Ascending aorta (tissue), 2 donors: ENCODE measurements around the gene CD48. TPM values are rescaled to one million over a fixed set of nuclear protein-coding genes. Genes with fewer than 3 reads are reported as not detected.

Experiments used
- DNase-seq, 2 donors: peaks; one replicate each; pipeline ENCODE4 v3.0.0-alpha.2; 2019; ENCODE audit warnings: low spot score in 2 of 2
- H3K27ac ChIP-seq, 2 donors: fragments of 200-600 bp; sonication (generic); one replicate each; pipeline ENCODE4 v1.5.1; 2016 to 2017; ENCODE audit warnings: mild to moderate bottlenecking in 1 of 2
- H3K27me3 ChIP-seq: fragments of 200-600 bp; sonication (generic); one replicate; pipeline ENCODE4 v1.5.1; 2017
- H3K36me3 ChIP-seq, 2 donors: fragments of 200-600 bp; sonication (generic); one replicate each; pipeline ENCODE4 v1.5.1; 2016
- H3K4me1 ChIP-seq, 2 donors: fragments of 200-600 bp; sonication (generic); one replicate each; pipeline ENCODE4 v1.5.1; 2016 to 2017; ENCODE audit warnings: mild to moderate bottlenecking in 1 of 2
- H3K4me3 ChIP-seq, 2 donors: fragments of 200-600 bp; sonication (generic); one replicate each; pipeline ENCODE4 v1.5.1; 2016 to 2017; ENCODE audit warnings: mild to moderate bottlenecking in 1 of 2
- H3K9me3 ChIP-seq, 2 donors: fragments of 200-600 bp; sonication (generic); one replicate each; pipeline ENCODE4 v1.5.1; 2016
- CTCF ChIP-seq, 3 experiments: fragments of 200-600 bp in 2 of 3; fragments of 450-650 bp in 1 of 3; sonication (generic) in 2 of 3; IDR thresholded peaks; one replicate each; pipeline ENCODE4 v1.5.1; 2016 to 2019; ENCODE audit warnings: antibody characterized with exemption in 3 of 3, mild to moderate bottlenecking in 1 of 3, moderate library complexity in 1 of 3
- intact Hi-C: fragments of 100-400 bp; cut with DNase I; formaldehyde crosslinking; loops from one replicate; pipeline ENCODE4 v1.15.1; 2023
- total RNA-seq: library from RNA; depleted of rRNA; stranded (reverse); fragments of >200 nt; gene quantifications from one replicate; pipeline ENCODE4 v1.1.0, GENCODE V29; 2016

CD48 gene
- total RNA-seq, 1 donor from 2014 or later = not detected

GRCh38 chr1:160726114-160726497 lies 14.5 kb upstream of the CD48 start:
- TF ChIP-seq CTCF (IDR thresholded peaks at IDR 0.05) = no peak
- intact Hi-C loops = loop anchor here (10.0 kb wide), 1 partner anchor 369 kb away; the partner anchor contains the start of gene KLHDC9
- Histone ChIP-seq H3K9me3 (no peaks in the 10 kb centered on the region), H3K4me1 (no peaks in the 10 kb centered on the region), H3K27ac (no peak overlapping the region), H3K4me3 (no peak overlapping the region), H3K27me3 (no peaks in the 10 kb centered on the region), H3K36me3 (no peaks in the 10 kb centered on the region)
- DNase-seq = no peak

DNA sequence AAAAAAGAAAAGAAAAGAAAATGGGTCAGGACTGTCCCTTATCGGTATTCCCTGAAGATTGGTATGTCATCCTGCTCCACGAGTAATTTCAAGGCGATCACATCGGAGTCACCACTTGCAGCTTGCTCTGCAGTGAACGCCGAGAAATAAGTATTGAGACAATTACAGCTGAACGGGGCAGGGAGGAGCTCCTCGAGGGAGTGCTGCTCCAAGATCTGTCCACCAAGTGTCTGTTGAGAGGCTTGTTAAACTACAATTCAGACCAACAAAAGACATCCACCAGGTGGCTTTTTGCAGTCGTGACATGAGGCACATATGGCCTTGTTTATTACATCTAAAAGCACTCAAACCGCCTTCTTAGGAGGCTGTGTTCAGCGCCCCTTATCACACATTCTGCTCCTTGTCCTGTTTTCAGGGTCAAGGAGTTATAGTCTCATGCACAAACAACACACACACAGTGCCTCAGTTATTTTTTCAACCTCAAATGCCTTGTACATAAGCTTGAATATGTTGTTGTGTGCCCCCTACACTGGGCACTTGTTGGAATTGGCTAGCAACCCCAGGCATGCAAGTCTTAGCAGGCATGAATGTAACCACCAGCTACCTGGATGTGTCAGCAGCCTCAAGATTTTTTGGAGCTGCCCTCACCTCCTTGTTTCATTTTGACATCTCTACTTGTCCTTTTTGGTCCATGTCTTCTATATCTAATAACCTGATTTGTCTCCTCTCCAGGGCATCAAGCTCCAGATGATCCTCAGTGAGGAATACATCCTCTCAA lies 13.0 kb upstream of the CD48 start:
- H3K9me3 ChIP-seq = no peaks in the 10 kb centered on the region
- H3K36me3 ChIP-seq = no peaks in the 10 kb centered on the region
- no peaks in the 10 kb centered on the region for H3K4me1 ChIP-seq
- TF ChIP-seq CTCF (IDR thresholded peaks at IDR 0.05) = no peak
- H3K4me3 ChIP-seq = no peak overlapping the region
- no peak for DNase-seq
- intact Hi-C loops = loop anchor here (10.0 kb wide), 1 partner anchor 370 kb away; the partner anchor contains the start of gene KLHDC9
- no peak overlapping the region for H3K27ac ChIP-seq
- no peaks in the 10 kb centered on the region for H3K27me3 ChIP-seq

DNA sequence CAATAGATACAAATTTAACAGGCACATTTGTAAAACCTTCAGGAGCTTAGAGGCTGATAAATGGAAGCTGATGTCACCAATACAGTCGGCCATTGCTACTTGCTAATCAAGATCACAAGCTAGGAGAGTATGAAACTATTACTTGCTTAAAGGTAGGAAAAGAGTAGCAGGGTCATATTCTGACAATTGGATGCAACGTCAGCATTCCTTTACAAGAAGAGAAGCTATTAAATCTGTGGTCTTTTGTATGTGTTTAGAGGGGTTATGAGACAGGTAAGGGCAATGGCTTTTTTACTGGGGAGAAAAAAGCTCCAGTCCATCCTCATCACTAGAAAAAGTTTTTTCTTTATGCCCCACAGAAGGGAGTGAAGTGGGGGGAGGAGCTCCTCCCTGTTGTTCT lies 11.7 kb upstream of the CD48 start:
- no peaks in the 10 kb centered on the region for H3K36me3 ChIP-seq
- no peak for TF ChIP-seq CTCF (IDR thresholded peaks at IDR 0.05)
- H3K27ac ChIP-seq = no peak overlapping the region
- H3K9me3 ChIP-seq = no peaks in the 10 kb centered on the region
- no peaks in the 10 kb centered on the region for H3K4me1 ChIP-seq
- intact Hi-C loops = loop anchor here (10.0 kb wide), 1 partner anchor 371 kb away; the partner anchor contains the start of gene KLHDC9
- H3K27me3 ChIP-seq = no peaks in the 10 kb centered on the region
- no peak for DNase-seq
- no peak overlapping the region for H3K4me3 ChIP-seq

DNA sequence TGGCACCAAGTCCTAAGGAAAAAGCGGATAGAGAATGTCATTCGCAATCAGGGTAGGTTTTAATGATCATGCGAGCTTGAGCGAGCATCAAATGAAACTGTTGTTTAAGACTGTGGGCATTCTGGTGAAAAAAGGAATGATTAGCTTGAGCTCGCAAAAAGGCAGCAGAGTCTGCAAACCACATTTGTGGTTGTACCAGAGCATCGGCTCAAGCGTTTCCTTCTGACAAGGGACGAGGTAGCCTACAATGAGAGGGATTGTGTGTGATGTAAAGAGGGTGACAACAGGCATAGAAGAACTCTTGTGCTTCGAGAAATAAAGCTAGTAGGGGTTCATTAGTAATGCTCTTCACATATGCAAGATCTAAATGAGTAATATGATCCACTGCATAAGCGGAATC lies 11.1 kb upstream of the CD48 start:
- intact Hi-C loops = loop anchor here (10.0 kb wide), 1 partner anchor 372 kb away; the partner anchor contains the start of gene KLHDC9
- Histone ChIP-seq H3K9me3 (no peaks in the 10 kb centered on the region), H3K4me3 (no peak overlapping the region), H3K27ac (no peak overlapping the region), H3K36me3 (no peaks in the 10 kb centered on the region), H3K27me3 (no peaks in the 10 kb centered on the region), H3K4me1 (no peaks in the 10 kb centered on the region)
- DNase-seq = no peak
- TF ChIP-seq CTCF (IDR thresholded peaks at IDR 0.05) = no peak

- H3K4me3 ChIP-seq = no peak overlapping the region
- intact Hi-C loops = loop anchor here (10.0 kb wide), 1 partner anchor 373 kb away; the partner anchor contains the start of gene KLHDC9
- H3K4me1 ChIP-seq = no peaks in the 10 kb centered on the region
- no peak overlapping the region for H3K27ac ChIP-seq
- no peaks in the 10 kb centered on the region for H3K27me3 ChIP-seq
- DNase-seq = no peak
- H3K9me3 ChIP-seq = no peaks in the 10 kb centered on the region
- TF ChIP-seq CTCF (IDR thresholded peaks at IDR 0.05) = no peak
- no peaks in the 10 kb centered on the region for H3K36me3 ChIP-seq
Observed at GRCh38 chr1:160721473-160721872, 9.9 kb upstream of the CD48 start.
